Measurements from ENCODE around the gene PHAF1.
A peak's percentile ranks its signal among the peaks of the same experiment; 100 is the strongest.

The PHAF1 gene

GRCh38 chr16:67183627-67184452, 74.1 kb downstream of the PHAF1 start, which contains the start of gene MATCAP1:
MATCAP1 (minus strand) TSS chr16:67183963; CDS start chr16:67180610, 3,353 bp downstream.
- DNase-seq = peak; percentile 95

- no peak for DNase-seq
Measured at GRCh38 chr16:67184453-67184994, 74.8 kb downstream of the PHAF1 start.

- no peak for DNase-seq
Measured at GRCh38 chr16:67184995-67185650, 75.4 kb downstream of the PHAF1 start.

- DNase-seq = no peak
Measured at GRCh38 chr16:67185651-67186134, 76.0 kb downstream of the PHAF1 start.

GRCh38 chr16:67186550-67186950, 76.8 kb downstream of the PHAF1 start:
- DNase-seq = no peak

- no peak for DNase-seq
Measured at GRCh38 chr16:67187175-67187890, 77.6 kb downstream of the PHAF1 start.

- no peak for DNase-seq
Measured at GRCh38 chr16:67188323-67188722, 78.6 kb downstream of the PHAF1 start.

- DNase-seq = no peak
Measured at GRCh38 chr16:67188798-67189197, 79.1 kb downstream of the PHAF1 start.

GRCh38 chr16:67190041-67190440, 80.3 kb downstream of the PHAF1 start, which contains the start of gene EXOC3L1:
EXOC3L1 (minus strand) TSS chr16:67190136; CDS start chr16:67189676, 460 bp downstream.
- DNase-seq = no peak

- DNase-seq = no peak
Measured at GRCh38 chr16:67190448-67191399, 81.0 kb downstream of the PHAF1 start.

- no peak for DNase-seq
Measured at GRCh38 chr16:67191411-67191994, 81.8 kb downstream of the PHAF1 start.

- DNase-seq = peak; percentile 74
Measured at GRCh38 chr16:67191995-67192681, 82.4 kb downstream of the PHAF1 start, which contains the start of gene E2F4. E2F4 (plus strand) TSS chr16:67192155; CDS start chr16:67192228, 73 bp downstream.

GRCh38 chr16:67192781-67193361, 83.1 kb downstream of the PHAF1 start:
- DNase-seq = no peak

GRCh38 chr16:67193536-67193935, 83.8 kb downstream of the PHAF1 start:
- DNase-seq = no peak

GRCh38 chr16:67194260-67194659, 84.5 kb downstream of the PHAF1 start:
- DNase-seq = no peak

GRCh38 chr16:67195676-67196075, 85.9 kb downstream of the PHAF1 start:
- DNase-seq = no peak

GRCh38 chr16:67196881-67197280, 87.1 kb downstream of the PHAF1 start:
- DNase-seq = no peak

- DNase-seq = no peak
Measured at GRCh38 chr16:67197704-67198103, 88.0 kb downstream of the PHAF1 start.

All from NCI-H2227 treated with DMSO at 0.1 percent for 48 hours (cell line).